ENCODE results near the gene GALNT6.
"Not testable (repeated sequence)": the region's sequence is repeated elsewhere in the genome, so short reads cannot be mapped to it uniquely, and the experiment has no call there.

GALNT6 gene

DNA sequence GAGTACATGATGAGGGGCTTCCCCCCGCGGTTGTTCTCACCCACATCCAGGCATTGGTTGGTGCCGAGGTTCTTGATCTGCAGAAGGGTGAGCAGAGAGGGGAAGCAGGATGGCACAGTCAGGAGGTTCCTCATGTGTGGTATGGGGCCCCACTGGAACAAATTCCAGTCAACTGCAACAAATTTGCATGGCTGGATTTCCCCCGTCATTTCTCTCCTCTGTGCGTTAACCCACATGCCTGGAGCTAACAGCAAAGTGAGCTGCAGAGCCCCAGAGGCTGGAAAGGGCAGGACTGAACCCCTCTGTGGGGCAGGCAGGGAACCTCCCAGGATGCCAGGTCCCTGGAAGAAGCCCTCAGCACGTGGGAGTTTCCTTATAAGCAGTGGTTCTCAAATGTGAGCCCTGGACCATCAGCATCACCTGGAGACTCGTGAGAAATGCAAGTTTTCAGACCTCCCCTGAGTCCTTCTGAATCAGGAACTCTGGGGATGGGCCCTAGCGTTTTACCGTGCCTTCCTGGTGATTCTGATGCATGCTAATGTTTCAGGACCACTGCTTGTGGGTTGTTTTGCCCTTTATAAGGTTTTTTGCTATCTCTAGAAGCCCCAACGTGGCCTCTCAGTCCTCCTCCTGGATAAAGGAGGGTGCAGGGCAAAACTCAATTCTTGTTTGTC is 33.7 kb downstream of the GALNT6 start:
- DNase-seq (ENCODE audit: low read depth) = no peak

DNA sequence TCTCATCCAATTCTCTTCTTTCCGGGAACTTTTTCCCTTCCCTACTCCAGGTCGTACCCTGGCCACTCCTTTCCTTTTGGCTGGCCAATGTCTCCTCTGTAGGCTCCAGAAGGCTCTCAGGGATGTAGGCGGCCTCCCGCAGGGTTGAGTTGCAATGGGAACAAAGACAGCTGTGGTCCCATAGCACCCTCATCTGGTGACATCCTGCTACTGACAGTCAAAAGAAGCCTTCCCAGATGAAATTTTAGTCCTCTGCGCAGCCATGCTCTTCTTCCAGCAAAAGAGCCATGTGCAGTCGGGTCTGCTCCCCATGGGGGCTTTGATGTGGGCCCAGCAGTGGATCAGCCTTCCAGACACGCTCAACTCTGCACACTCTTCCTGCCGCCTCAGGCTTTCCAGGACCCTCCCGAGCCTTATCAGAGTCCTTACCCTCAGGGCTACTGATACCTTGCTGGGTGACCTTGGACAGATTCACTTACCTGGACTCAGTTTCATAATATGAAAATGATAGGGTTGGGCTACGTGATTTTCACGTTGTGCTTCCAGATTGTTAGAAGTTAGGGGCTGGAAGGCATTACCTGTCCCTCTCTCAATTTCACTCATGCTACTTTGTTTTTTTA is 39.2 kb downstream of the GALNT6 start:
- DNase-seq (ENCODE audit: low read depth) = no peak

- DNase-seq (ENCODE audit: low read depth) = no peak
Observed at GRCh38 chr12:51349026-51349425, 42.2 kb downstream of the GALNT6 start.

DNA sequence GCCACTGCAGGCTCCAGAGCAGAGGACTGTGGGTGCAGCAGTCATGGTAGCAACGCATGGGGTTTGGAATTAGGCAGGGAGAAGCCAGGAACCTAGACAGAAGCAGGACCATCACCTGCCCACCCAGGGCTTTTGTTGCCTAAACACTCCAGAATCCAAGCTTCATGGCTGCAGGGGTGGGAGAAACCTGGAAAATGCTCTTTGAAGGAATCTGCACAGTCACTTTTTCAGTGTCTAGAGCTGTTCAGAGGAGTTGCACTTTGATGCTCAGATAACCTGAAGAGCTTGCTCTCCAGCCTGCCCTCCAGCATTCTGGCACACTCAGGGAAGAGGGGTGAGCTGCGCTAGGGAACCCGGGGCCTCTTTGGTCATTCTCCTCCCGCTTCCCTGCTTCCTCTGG is 43.1 kb downstream of the GALNT6 start:
- DNase-seq (ENCODE audit: low read depth) = no peak

GRCh38 chr12:51346581-51346980 is 44.6 kb downstream of the GALNT6 start, which contains the start of gene CELA1:
CELA1 (minus strand) TSS chr12:51346679; CDS start chr12:51346638, 41 bp downstream.
- DNase-seq (ENCODE audit: low read depth) = no peak

DNA sequence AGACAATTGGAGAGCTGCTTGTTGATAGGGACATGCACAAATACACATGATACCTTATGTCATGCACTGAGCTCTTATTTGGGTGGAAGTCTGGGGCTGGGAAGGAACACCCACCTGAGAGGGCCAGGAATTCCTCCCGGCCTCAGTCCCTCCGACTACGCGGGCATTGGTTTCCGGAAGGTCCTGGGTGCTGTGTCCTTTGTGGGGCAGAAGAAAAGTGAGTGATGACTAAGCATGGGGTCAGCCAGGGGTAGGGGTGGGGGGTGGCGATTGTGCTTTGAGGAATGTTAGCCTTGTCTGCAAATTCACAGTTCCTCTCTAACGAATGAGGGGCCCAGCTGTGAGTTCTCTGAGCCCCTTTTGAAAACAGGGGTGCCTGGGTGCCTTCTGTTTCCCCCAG is 45.5 kb downstream of the GALNT6 start:
- DNase-seq (ENCODE audit: low read depth) = no peak

DNA sequence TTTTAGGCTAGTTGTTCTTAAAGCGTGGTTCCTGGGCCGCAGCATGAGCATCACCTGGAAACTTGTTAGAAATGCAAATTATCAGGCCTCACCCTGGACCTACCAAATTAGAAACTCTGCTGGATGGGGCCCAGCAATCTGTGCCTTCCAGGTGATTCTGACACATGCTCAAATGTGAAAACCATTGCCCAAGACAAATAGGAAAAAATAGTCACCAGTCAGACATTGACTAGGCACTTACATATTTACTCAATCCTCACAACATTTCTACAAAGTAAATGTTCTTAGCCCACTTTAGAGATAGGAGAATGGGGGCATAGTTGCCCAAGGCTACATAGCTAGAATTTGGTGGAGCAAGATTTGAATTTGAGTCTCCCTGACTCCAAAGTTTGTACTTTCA is 48.0 kb downstream of the GALNT6 start:
- DNase-seq (ENCODE audit: low read depth) = no peak

DNA sequence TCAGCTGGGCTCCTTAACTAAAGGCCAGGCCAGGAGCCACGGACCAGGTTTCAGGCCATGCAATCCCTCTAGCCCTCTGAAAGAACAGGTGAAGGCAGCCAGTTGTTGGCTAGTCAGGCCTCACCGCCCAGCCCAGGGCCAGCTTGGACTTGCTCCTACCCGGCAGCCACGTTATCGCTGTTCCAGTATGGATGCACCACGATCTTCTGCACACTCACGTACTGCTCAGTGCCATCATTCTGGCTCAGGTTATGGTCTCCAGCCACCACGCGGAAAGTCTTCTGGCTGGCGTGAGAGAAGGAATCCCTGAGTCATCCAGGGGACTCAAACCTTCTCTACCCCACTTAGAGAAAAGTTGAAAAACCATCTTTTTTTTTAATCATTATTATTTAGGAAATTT is 48.8 kb downstream of the GALNT6 start:
- DNase-seq (ENCODE audit: low read depth) = no peak

DNA sequence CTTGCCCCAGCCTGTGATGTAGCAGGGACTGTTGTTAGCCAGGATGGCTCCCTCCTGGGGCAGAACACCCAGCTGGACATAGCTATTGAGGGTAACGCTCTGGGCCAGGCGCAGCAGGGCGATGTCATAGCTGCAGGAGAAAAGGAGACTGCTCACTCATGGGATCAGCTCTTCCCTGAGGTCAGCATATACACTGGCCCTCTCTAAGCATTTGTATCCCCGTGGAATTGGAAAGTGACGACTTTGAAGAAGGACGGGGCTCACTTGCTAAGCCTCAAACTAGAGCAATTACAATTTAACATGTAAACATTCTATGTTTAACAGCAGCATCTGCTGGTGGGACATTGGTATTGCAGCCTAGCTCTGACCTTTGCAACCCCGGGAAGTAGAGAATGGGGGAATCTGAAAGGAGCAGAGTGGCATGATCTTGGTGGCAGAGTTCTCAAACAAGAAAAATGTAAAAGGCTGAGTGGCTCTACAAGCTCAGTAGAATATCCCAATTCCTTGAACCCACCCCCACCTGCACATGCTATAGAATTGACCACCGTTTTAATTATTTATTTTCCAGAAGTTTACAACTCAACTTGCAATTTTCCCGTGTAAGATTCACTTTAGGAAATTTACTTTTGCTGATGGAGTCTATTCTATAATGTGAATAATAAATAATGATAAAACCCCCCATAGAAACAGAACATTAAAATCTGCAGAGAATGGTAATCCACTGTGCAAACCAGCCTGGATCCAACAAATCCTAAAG is 49.8 kb downstream of the GALNT6 start:
- DNase-seq (ENCODE audit: low read depth) = peak; percentile 46

- DNase-seq (ENCODE audit: low read depth) = no peak
Observed at GRCh38 chr12:51339750-51340149, 51.5 kb downstream of the GALNT6 start.

DNA sequence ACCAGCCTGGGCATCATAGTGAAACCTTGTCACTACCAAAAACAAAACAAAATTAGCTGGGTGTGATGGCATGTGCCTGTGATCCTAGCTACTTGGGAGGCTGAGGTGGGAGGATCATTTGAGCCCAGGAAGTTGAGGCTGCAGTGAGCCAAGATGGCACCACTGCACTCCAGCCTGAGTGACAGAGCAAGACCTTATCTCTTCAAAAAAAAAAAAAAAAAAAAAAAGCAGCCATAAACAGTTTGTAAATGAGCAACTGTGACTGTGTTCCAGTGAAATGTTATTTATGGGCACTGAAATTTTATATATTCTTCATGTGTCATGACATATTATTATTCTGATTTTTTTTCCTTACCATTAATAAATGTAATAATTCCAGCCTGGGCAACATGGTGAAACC is 53.9 kb downstream of the GALNT6 start:
- not testable (repeated sequence) for DNase-seq (ENCODE audit: low read depth)

- DNase-seq (ENCODE audit: low read depth) = no peak
Observed at GRCh38 chr12:51335931-51336330, 55.3 kb downstream of the GALNT6 start.

- DNase-seq (ENCODE audit: low read depth) = no peak
Observed at GRCh38 chr12:51334764-51335163, 56.4 kb downstream of the GALNT6 start.

- no peak for DNase-seq (ENCODE audit: low read depth)
Observed at GRCh38 chr12:51333536-51333935, 57.7 kb downstream of the GALNT6 start.

GRCh38 chr12:51330186-51330585 is 61.0 kb downstream of the GALNT6 start:
- no peak for DNase-seq (ENCODE audit: low read depth)

DNA sequence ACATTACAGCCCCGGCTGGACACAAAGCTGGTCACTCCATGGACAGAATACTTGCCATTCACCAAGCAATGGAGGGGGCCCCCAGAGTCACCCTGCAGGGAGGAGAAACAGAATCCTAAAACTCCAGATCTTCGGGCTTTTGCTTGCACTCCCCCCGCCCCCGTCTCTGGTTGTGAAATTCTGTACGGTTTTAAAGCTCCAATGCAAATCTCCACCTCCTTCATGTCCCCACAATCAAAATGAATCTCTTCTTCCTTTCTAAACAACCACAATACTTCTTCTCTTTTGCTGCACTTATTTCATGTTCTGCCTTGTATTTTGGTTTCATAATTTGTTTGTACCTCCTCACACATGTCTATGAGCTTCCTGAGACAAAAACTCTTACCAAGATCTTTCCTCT is 61.5 kb downstream of the GALNT6 start:
- no peak for DNase-seq (ENCODE audit: low read depth)

GRCh38 chr12:51328587-51328986 is 62.6 kb downstream of the GALNT6 start:
- DNase-seq (ENCODE audit: low read depth) = no peak

GRCh38 chr12:51326698-51327439 is 64.3 kb downstream of the GALNT6 start:
- DNase-seq (ENCODE audit: low read depth) = no peak

GRCh38 chr12:51324953-51325352 is 66.3 kb downstream of the GALNT6 start:
- DNase-seq (ENCODE audit: low read depth) = no peak

DNA sequence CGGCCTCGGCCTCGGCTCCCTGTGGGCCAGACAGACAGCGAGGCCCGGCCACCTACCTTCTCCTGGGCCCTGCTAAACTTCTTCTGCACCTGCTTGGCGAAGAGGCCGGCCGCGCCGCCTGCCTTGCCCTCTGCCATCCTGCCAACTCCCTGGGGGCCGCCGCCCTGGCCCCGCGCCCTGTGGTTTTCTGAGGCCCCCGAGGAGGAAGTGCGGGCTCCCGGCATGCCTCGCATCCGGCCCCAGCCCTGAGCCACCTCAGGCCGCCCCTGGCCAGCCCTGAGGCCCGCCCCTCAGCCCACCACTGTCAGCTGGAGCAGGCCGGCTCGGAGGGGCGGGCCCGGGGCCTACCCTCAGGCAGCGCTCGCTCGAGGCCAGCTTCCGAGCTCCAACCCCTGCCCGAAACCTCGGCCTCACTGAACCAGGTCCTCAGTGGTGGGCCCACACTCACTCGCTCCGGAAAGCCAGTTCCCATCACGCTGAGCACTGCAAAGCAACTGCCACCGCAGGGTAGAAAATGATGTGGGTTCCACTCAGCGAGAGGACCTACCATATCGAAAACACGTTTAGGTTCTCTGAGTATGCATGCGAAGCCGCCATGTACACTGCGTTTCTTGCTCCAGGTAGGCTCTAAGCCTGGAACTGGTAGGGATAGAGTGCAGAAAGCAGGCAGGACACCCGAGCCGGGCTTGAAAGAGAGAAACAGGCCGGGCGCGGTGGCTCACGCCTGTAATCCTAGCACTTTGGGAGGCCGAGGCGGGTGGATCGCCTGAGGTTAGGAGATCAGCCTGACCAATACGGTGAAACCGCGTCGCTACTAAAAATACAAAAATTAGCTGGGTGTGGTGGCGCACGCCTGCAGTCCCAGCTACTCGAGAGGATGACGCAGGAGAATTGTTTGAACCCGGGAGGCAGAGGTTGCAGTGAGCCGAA is 67.0 kb downstream of the GALNT6 start, which contains the start of gene BIN2:
Gene BIN2 (minus strand): TSS at position 209 of the 930 bp plus-strand sequence. CDS start 72 bp downstream, at position 137.
- no peak for DNase-seq (ENCODE audit: low read depth)

DNA sequence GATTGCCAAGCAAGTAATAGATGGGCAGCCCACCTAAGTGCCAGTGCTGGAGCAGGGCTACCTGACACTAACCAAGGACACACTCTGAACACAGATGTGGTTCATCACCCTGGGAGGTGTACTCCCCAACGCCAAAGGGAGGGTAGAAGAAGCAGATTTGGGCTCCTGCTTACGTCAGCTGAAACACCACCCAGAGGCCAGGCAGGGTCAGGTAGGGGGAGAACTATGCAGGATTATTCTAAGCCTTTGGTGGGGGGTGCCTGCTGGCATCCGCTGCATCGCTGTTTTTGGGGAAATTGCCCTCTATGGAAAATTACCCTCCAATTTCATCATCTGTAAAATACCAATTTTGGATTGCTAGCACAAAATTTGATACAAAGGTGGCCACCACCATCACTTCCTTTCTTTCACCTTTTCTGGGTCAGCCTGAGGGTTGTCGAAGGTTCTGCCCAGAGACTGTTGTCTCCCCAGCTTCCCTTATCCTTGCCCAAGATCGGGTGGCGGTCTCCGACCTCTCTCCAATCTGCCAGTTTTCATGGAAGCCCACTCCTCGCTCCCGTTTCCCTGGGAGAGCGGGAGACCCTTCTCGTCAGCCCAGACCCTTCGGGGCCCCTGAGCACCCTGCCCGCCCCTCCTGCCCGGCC is 67.8 kb downstream of the GALNT6 start:
- DNase-seq (ENCODE audit: low read depth) = no peak
